GM12801 (cell line): ENCODE results near the gene TMEM43.

Experiments
- TF ChIP-seq, protein P1 (sequence below): IDR thresholded peaks from one replicate; pipeline ENCODE4 v1.5.1; 2011; ENCODE audit warnings: control low read depth; ENCODE audit not compliant: insufficient read length; ENCODE audit errors: extremely low read depth

The TMEM43 gene

GRCh38 chr3:14110699-14111098 lies 14.2 kb upstream of the TMEM43 start:
- TF ChIP-seq, protein P1, sequence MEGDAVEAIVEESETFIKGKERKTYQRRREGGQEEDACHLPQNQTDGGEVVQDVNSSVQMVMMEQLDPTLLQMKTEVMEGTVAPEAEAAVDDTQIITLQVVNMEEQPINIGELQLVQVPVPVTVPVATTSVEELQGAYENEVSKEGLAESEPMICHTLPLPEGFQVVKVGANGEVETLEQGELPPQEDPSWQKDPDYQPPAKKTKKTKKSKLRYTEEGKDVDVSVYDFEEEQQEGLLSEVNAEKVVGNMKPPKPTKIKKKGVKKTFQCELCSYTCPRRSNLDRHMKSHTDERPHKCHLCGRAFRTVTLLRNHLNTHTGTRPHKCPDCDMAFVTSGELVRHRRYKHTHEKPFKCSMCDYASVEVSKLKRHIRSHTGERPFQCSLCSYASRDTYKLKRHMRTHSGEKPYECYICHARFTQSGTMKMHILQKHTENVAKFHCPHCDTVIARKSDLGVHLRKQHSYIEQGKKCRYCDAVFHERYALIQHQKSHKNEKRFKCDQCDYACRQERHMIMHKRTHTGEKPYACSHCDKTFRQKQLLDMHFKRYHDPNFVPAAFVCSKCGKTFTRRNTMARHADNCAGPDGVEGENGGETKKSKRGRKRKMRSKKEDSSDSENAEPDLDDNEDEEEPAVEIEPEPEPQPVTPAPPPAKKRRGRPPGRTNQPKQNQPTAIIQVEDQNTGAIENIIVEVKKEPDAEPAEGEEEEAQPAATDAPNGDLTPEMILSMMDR = no peak

DNA sequence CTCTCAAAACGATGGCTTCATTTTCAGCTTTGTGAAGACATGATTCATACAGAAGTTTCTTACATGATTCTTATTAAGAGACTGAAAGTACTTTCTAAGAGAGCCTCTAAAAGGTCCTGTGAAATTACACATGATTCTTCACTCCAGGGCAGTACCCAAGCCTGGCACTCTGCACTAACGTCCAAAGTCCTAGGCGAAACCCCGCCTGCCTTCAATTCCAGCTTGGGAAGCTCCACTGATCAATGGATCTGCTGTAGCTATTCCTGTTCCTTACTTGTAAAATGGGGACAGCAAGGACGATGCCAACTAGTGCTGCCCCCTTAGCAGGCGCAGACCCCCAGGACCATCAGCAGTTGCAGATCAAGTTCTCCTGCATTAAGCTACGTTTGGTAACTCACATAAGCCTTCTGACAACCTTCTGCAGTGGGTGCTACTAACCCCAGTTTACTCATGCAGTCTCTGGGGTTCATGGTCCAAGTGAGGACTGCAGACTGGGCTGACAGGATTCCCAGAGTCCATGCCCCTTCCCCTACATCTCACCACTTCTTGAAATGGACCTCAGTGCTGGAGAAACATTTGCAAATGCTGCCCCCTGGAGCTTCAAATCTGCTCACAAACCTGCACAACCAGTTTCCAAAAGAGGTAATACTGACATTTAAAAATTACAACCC lies 10.8 kb upstream of the TMEM43 start:
- TF ChIP-seq, protein P1 = no peak

DNA sequence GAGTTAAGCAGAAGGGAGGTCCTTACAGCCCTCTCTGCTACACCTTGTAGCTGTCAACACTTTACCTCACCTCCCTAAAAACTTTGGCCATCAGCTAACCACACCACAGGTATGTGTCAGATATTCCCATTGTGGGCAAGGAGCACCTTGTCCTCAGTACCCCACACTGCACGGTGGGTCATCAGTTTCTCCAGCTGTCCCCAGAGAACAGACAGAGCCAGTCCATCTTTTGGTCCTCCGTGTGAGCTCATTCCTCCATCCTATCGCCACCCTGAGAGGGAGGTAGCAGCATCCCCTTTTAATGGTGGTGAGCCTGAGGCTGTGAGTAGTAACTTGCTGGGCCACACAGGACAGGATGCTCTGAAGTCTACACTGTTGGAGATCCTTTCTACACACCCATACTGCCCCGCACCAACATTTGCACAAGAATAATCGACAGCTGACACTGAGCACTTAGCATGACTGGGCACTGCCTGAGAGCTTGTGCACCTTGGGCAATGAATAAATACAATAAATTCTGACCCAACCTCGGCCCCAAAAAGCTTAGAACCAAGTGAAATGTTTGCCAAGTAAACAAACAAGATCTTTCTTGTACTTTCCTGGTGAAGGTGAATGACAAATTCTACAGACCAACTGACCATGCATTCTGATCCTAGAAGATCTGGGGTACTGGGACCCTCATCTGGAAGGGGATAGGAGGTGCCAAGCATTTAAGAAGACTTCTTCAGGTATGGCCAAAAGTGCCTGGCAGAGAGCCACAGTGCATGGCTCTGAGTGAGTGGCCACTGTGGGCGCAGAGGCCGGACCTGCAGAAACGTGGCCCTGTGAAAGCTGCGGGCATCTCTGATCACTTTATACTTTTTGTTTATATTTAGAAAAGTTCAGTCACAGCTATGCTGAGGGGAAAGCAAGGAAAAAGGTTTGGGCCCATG lies 7.1 kb upstream of the TMEM43 start:
- TF ChIP-seq, protein P1 = no peak

- TF ChIP-seq, protein P1 = no peak
Measured at GRCh38 chr3:14118400-14119381, 6.2 kb upstream of the TMEM43 start.

DNA sequence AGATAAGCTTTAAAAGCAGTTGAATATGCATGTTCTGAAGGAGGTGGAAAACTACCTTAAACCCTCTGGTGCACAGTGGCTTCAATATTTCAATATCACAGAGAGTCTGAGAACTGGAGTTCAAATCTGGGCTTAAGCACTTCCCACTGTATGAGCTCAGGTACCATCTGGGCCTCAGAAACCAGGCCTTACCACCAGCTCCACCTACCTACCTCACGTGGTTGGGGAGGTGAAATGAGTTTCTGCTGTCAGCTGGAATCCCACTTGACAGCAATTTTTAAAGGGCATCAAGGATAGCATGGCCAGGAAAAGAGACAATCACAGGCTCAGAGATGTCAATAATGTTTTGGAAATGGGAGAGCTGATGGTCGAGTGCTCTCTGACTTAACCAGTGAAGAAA lies 5.2 kb upstream of the TMEM43 start:
- TF ChIP-seq, protein P1 = no peak

GRCh38 chr3:14120111-14120920 lies 4.5 kb upstream of the TMEM43 start:
- TF ChIP-seq, protein P1 = no peak
